ENCODE data around the gene NAV2.

The NAV2 gene

DNA sequence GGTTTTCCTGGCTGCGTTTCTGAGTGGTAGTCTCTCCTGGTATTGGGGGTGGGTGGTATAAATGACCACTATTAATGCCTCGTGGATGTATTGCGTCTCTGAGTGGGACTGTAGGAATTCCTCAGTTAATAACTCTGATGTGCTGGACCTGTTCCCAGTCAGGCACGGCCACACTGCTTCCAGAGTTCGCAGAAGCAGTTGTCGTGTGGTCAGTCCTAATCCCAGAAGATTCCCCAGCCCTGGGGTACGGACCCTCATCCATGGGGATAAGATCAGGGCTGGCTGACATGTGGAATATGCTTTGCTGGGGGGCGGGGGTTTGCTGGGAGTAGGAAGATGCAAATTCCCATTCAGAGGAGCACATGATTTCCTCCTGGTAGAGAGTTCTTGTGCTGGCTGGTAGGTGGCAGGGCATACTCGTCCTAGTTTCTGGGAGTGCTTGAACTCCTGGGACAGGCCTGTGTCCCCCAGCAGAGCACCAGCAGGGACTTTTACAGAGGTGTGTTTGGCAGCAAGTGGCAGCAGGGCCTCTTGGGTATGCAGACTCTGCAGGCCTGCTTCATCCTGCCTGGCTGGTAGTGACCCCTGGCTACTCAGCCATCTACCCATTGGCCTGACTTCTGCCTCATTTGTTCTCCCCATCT lies 157.4 kb downstream of the NAV2 start:
- H3K27me3 ChIP-seq (ENCODE audit: control insufficient read depth, insufficient read depth, low read length) = no peaks in the 10 kb centered on the region
- H3K36me3 ChIP-seq (ENCODE audit: control insufficient read depth, insufficient read depth, low read length) = no peaks in the 10 kb centered on the region; the same call in 1 of the 2 replicates
- H3K9ac ChIP-seq (ENCODE audit: low read length) = no peak overlapping the region
- H3K4me1 ChIP-seq (ENCODE audit: control insufficient read depth, insufficient read depth, low read length) = peaks cover 59% of the 10 kb centered on the region
- H3K4me3 ChIP-seq (ENCODE audit: low read depth, low read length) = no peak overlapping the region
- no peak overlapping the region for H3K27ac ChIP-seq (ENCODE audit: low read depth, low read length)
- H3K9me3 ChIP-seq (ENCODE audit: control insufficient read depth, insufficient read depth, low read depth, low read length) = no peaks in the 10 kb centered on the region

GRCh38 chr11:19871531-19871930 lies 158.9 kb downstream of the NAV2 start:
- H3K36me3 ChIP-seq (ENCODE audit: control insufficient read depth, insufficient read depth, low read length) = no peaks in the 10 kb centered on the region; the same call in 1 of the 2 replicates
- H3K4me1 ChIP-seq (ENCODE audit: control insufficient read depth, insufficient read depth, low read length) = peaks cover 59% of the 10 kb centered on the region
- no peaks in the 10 kb centered on the region for H3K27me3 ChIP-seq (ENCODE audit: control insufficient read depth, insufficient read depth, low read length)
- no peak overlapping the region for H3K27ac ChIP-seq (ENCODE audit: low read depth, low read length)
- H3K4me3 ChIP-seq (ENCODE audit: low read depth, low read length) = no peak overlapping the region
- H3K9me3 ChIP-seq (ENCODE audit: control insufficient read depth, insufficient read depth, low read depth, low read length) = no peaks in the 10 kb centered on the region
- H3K9ac ChIP-seq (ENCODE audit: low read length) = no peak overlapping the region

GRCh38 chr11:19872512-19873145 lies 160.0 kb downstream of the NAV2 start:
- Histone ChIP-seq H3K36me3 (ENCODE audit: control insufficient read depth, insufficient read depth, low read length) (no peaks in the 10 kb centered on the region; the same call in 1 of the 2 replicates), H3K27ac (ENCODE audit: low read depth, low read length) (no peak overlapping the region), H3K4me1 (ENCODE audit: control insufficient read depth, insufficient read depth, low read length) (peaks cover 51% of the 10 kb centered on the region), H3K9me3 (ENCODE audit: control insufficient read depth, insufficient read depth, low read depth, low read length) (no peaks in the 10 kb centered on the region), H3K9ac (ENCODE audit: low read length) (no peak overlapping the region), H3K4me3 (ENCODE audit: low read depth, low read length) (no peak overlapping the region), H3K27me3 (ENCODE audit: control insufficient read depth, insufficient read depth, low read length) (no peaks in the 10 kb centered on the region)

GRCh38 chr11:19873730-19874129 lies 161.1 kb downstream of the NAV2 start:
- Histone ChIP-seq H3K36me3 (ENCODE audit: control insufficient read depth, insufficient read depth, low read length) (no peaks in the 10 kb centered on the region; the same call in 1 of the 2 replicates), H3K4me1 (ENCODE audit: control insufficient read depth, insufficient read depth, low read length) (peaks cover 44% of the 10 kb centered on the region), H3K9me3 (ENCODE audit: control insufficient read depth, insufficient read depth, low read depth, low read length) (no peaks in the 10 kb centered on the region), H3K9ac (ENCODE audit: low read length) (no peak overlapping the region), H3K4me3 (ENCODE audit: low read depth, low read length) (no peak overlapping the region), H3K27me3 (ENCODE audit: control insufficient read depth, insufficient read depth, low read length) (no peaks in the 10 kb centered on the region), H3K27ac (ENCODE audit: low read depth, low read length) (no peak overlapping the region)

- Histone ChIP-seq H3K4me3 (ENCODE audit: low read depth, low read length) (no peak overlapping the region), H3K4me1 (ENCODE audit: control insufficient read depth, insufficient read depth, low read length) (peaks cover 41% of the 10 kb centered on the region), H3K36me3 (ENCODE audit: control insufficient read depth, insufficient read depth, low read length) (no peaks in the 10 kb centered on the region; the same call in 1 of the 2 replicates), H3K27me3 (ENCODE audit: control insufficient read depth, insufficient read depth, low read length) (no peaks in the 10 kb centered on the region), H3K9ac (ENCODE audit: low read length) (no peak overlapping the region), H3K27ac (ENCODE audit: low read depth, low read length) (no peak overlapping the region), H3K9me3 (ENCODE audit: control insufficient read depth, insufficient read depth, low read depth, low read length) (no peaks in the 10 kb centered on the region)
These were observed 161.6 kb downstream of the NAV2 start for GRCh38 chr11:19874266-19874665.

- H3K27ac ChIP-seq (ENCODE audit: low read depth, low read length) = no peak overlapping the region
- peaks cover 38% of the 10 kb centered on the region for H3K4me1 ChIP-seq (ENCODE audit: control insufficient read depth, insufficient read depth, low read length)
- no peak overlapping the region for H3K9ac ChIP-seq (ENCODE audit: low read length)
- peaks cover 20% of the 10 kb centered on the region; the same call in 1 of the 2 replicates for H3K36me3 ChIP-seq (ENCODE audit: control insufficient read depth, insufficient read depth, low read length)
- H3K9me3 ChIP-seq (ENCODE audit: control insufficient read depth, insufficient read depth, low read depth, low read length) = no peaks in the 10 kb centered on the region
- H3K27me3 ChIP-seq (ENCODE audit: control insufficient read depth, insufficient read depth, low read length) = no peaks in the 10 kb centered on the region
- H3K4me3 ChIP-seq (ENCODE audit: low read depth, low read length) = no peak overlapping the region
These were observed 164.1 kb downstream of the NAV2 start for GRCh38 chr11:19876750-19877149.

DNA sequence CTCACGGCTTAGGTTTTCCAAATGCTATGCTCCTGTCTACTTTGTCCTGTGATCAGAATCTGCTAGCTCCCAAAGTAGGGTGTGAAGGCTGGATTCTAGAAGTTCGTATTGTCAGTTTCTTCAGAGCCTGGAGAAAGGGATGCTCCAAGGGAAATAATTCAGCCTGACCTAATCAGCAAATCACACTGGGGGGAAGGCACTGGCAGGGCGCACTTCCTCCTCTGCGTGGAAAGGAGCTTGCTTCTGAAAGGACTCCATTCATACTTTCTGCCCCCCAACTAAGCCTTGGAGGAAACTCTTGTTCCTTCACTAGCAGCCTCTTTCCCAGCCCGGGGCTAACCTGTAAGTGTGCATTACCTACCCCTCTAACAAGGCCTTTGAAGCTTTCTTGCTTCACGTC lies 165.9 kb downstream of the NAV2 start:
- Histone ChIP-seq H3K4me1 (ENCODE audit: control insufficient read depth, insufficient read depth, low read length) (peaks cover 22% of the 10 kb centered on the region), H3K27me3 (ENCODE audit: control insufficient read depth, insufficient read depth, low read length) (no peaks in the 10 kb centered on the region), H3K4me3 (ENCODE audit: low read depth, low read length) (no peak overlapping the region), H3K9ac (ENCODE audit: low read length) (no peak overlapping the region), H3K27ac (ENCODE audit: low read depth, low read length) (no peak overlapping the region), H3K36me3 (ENCODE audit: control insufficient read depth, insufficient read depth, low read length) (peaks cover 26% of the 10 kb centered on the region; the same call in 1 of the 2 replicates), H3K9me3 (ENCODE audit: control insufficient read depth, insufficient read depth, low read depth, low read length) (no peaks in the 10 kb centered on the region)

DNA sequence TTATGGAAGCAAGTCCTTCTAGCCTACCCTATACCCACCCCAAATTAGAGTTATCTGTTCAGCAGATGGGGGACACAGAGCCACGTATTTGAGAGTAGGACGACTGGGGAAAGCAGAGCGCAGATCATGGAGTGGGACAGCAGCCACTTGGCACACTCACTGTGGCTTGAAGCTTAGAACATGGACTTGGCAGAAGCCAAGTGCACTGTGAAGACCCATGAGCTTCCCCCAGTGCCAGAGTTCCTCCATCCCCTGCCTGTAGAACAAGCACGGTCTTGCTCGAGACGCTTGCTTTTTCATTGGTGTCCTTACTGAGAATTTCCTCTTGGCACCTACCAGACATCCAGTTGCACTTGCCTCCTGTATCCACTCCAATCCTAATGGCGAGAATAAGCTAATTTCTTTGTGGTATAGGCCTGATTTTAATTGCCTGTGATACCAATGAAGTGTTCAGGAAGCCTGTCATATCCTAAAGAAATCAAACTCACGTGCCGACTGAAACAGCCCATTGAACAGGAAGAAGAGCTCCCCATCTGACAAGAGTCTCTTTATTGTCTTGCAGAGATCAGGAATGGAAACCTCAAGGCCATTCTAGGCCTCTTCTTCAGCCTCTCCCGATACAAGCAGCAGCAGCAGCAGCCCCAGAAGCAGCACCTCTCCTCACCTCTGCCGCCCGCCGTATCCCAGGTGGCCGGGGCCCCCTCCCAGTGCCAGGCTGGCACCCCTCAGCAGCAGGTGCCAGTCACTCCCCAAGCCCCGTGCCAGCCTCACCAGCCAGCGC lies 166.9 kb downstream of the NAV2 start:
- H3K36me3 ChIP-seq (ENCODE audit: control insufficient read depth, insufficient read depth, low read length) = peaks cover 29% of the 10 kb centered on the region; the same call in 1 of the 2 replicates
- H3K9me3 ChIP-seq (ENCODE audit: control insufficient read depth, insufficient read depth, low read depth, low read length) = no peaks in the 10 kb centered on the region
- no peak overlapping the region for H3K9ac ChIP-seq (ENCODE audit: low read length)
- H3K27ac ChIP-seq (ENCODE audit: low read depth, low read length) = no peak overlapping the region
- no peaks in the 10 kb centered on the region for H3K27me3 ChIP-seq (ENCODE audit: control insufficient read depth, insufficient read depth, low read length)
- peaks cover 12% of the 10 kb centered on the region for H3K4me1 ChIP-seq (ENCODE audit: control insufficient read depth, insufficient read depth, low read length)
- H3K4me3 ChIP-seq (ENCODE audit: low read depth, low read length) = no peak overlapping the region

DNA sequence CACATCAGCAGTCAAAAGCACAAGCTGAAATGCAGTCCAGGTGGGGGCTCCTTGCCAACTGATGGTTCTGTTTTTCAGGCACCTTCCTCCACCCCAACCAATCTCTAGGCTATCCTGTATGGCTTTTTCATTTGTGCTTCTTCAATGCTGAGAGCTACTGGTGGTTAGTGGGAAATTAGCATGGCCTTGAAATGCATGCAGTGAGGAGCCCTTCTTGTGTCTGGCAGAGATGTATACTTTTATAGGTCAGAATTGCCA lies 167.4 kb downstream of the NAV2 start:
- Histone ChIP-seq H3K4me1 (ENCODE audit: control insufficient read depth, insufficient read depth, low read length) (peaks cover 12% of the 10 kb centered on the region; the same call in 1 of the 2 replicates), H3K9ac (ENCODE audit: low read length) (no peak overlapping the region), H3K36me3 (ENCODE audit: control insufficient read depth, insufficient read depth, low read length) (peaks cover 30% of the 10 kb centered on the region; the same call in 1 of the 2 replicates), H3K27ac (ENCODE audit: low read depth, low read length) (no peak overlapping the region), H3K27me3 (ENCODE audit: control insufficient read depth, insufficient read depth, low read length) (no peaks in the 10 kb centered on the region), H3K4me3 (ENCODE audit: low read depth, low read length) (no peak overlapping the region), H3K9me3 (ENCODE audit: control insufficient read depth, insufficient read depth, low read depth, low read length) (no peaks in the 10 kb centered on the region)

- H3K4me1 ChIP-seq (ENCODE audit: control insufficient read depth, insufficient read depth, low read length) = peaks cover 12% of the 10 kb centered on the region; the same call in 1 of the 2 replicates
- no peak overlapping the region for H3K9ac ChIP-seq (ENCODE audit: low read length)
- no peak overlapping the region for H3K4me3 ChIP-seq (ENCODE audit: low read depth, low read length)
- no peaks in the 10 kb centered on the region for H3K27me3 ChIP-seq (ENCODE audit: control insufficient read depth, insufficient read depth, low read length)
- H3K9me3 ChIP-seq (ENCODE audit: control insufficient read depth, insufficient read depth, low read depth, low read length) = no peaks in the 10 kb centered on the region
- H3K36me3 ChIP-seq (ENCODE audit: control insufficient read depth, insufficient read depth, low read length) = peaks cover 33% of the 10 kb centered on the region; the same call in 1 of the 2 replicates
- no peak overlapping the region for H3K27ac ChIP-seq (ENCODE audit: low read depth, low read length)
These were observed 168.5 kb downstream of the NAV2 start for GRCh38 chr11:19881177-19881576.

- Histone ChIP-seq H3K27ac (ENCODE audit: low read depth, low read length) (no peak overlapping the region), H3K27me3 (ENCODE audit: control insufficient read depth, insufficient read depth, low read length) (no peaks in the 10 kb centered on the region), H3K9ac (ENCODE audit: low read length) (no peak overlapping the region), H3K4me3 (ENCODE audit: low read depth, low read length) (no peak overlapping the region), H3K36me3 (ENCODE audit: control insufficient read depth, insufficient read depth, low read length) (peaks cover 34% of the 10 kb centered on the region; the same call in 1 of the 2 replicates), H3K9me3 (ENCODE audit: control insufficient read depth, insufficient read depth, low read depth, low read length) (no peaks in the 10 kb centered on the region), H3K4me1 (ENCODE audit: control insufficient read depth, insufficient read depth, low read length) (peaks cover 12% of the 10 kb centered on the region; the same call in 1 of the 2 replicates)
These were observed 169.7 kb downstream of the NAV2 start for GRCh38 chr11:19882356-19882755.

Data from HUES6 (cell line).